ENCODE data around the gene USP3.
A peak's percentile ranks its signal among the peaks of the same experiment; 100 is the strongest.

Gene USP3

GRCh38 chr15:63573533-63573932, 69.1 kb downstream of the USP3 start:
- no peak overlapping the region for H3K4me3 ChIP-seq (ENCODE audit: low read depth, low read length)
- in situ Hi-C loops (cut with HindIII; ENCODE audit: low sequenced_read_pairs): no loop called here

GRCh38 chr15:63575312-63575711, 70.9 kb downstream of the USP3 start:
- DNase-seq (ENCODE audit: low read depth, low spot score): no peak
- H3K4me3 ChIP-seq (ENCODE audit: low read depth, low read length): no peak overlapping the region
- in situ Hi-C loops (cut with HindIII; ENCODE audit: low sequenced_read_pairs): no loop called here
- no peak for TF ChIP-seq CTCF (IDR thresholded peaks at IDR 0.05; ENCODE audit: low read depth, low read length)

More at GRCh38 chr15:63573533-63573932, 69.1 kb downstream of the USP3 start:
- TF ChIP-seq CTCF (IDR thresholded peaks at IDR 0.05; ENCODE audit: low read depth, low read length): no peak
- no peak for DNase-seq (ENCODE audit: low read depth, low spot score)

- H3K4me3 ChIP-seq (ENCODE audit: low read depth, low read length): no peak overlapping the region
- DNase-seq (ENCODE audit: low read depth, low spot score): no peak
- in situ Hi-C loops (cut with HindIII; ENCODE audit: low sequenced_read_pairs): no loop called here
- TF ChIP-seq CTCF (IDR thresholded peaks at IDR 0.05; ENCODE audit: low read depth, low read length): no peak
Measured at GRCh38 chr15:63576441-63576840, 72.0 kb downstream of the USP3 start.

- no peak overlapping the region for H3K4me3 ChIP-seq (ENCODE audit: low read depth, low read length)
- TF ChIP-seq CTCF (IDR thresholded peaks at IDR 0.05; ENCODE audit: low read depth, low read length): no peak
- in situ Hi-C loops (cut with HindIII; ENCODE audit: low sequenced_read_pairs): no loop called here
- DNase-seq (ENCODE audit: low read depth, low spot score): no peak
Measured at GRCh38 chr15:63582179-63582578, 77.8 kb downstream of the USP3 start.

- no peak for TF ChIP-seq CTCF (IDR thresholded peaks at IDR 0.05; ENCODE audit: low read depth, low read length)
- in situ Hi-C loops (cut with HindIII; ENCODE audit: low sequenced_read_pairs): no loop called here
- H3K4me3 ChIP-seq (ENCODE audit: low read depth, low read length): no peak overlapping the region
- DNase-seq (ENCODE audit: low read depth, low spot score): peak; percentile 81
Measured at GRCh38 chr15:63582718-63583426, 78.5 kb downstream of the USP3 start.

GRCh38 chr15:63586790-63587189, 82.4 kb downstream of the USP3 start:
- in situ Hi-C loops (cut with HindIII; ENCODE audit: low sequenced_read_pairs): no loop called here
- no peak for DNase-seq (ENCODE audit: low read depth, low spot score)
- TF ChIP-seq CTCF (IDR thresholded peaks at IDR 0.05; ENCODE audit: low read depth, low read length): no peak
- H3K4me3 ChIP-seq (ENCODE audit: low read depth, low read length): no peak overlapping the region

Measured in astrocyte of the spinal cord (primary cell).